Natural killer cell (primary cell): ENCODE measurements around the gene FTCDNL1. TPM values are rescaled to one million over a fixed set of nuclear protein-coding genes. Genes with fewer than 3 reads are reported as not detected.

Experiments
- ATAC-seq, 3 donors: fragments of 150-1000 bp in 2 of 3; fragments of 200-7000 bp in 1 of 3; cut with Tn5 transposase; 1 replicate in 1 of 3; 2 replicates in 2 of 3; pipeline ENCODE4 v1.10.0; 2021; ENCODE audit warnings: mild to moderate bottlenecking in 2 of 3, moderate library complexity in 2 of 3
- DNase-seq, 2 donors: peaks; one replicate each; pipeline versions ENCODE4 v3.0.0 to v3.0.0-alpha.2; 2013 to 2021; ENCODE audit warnings: mixed read lengths in 1 of 2
- H3K27ac ChIP-seq: one replicate; pipeline ENCODE4 v1.5.1; 2013; ENCODE audit warnings: mild to moderate bottlenecking, low read length
- H3K27me3 ChIP-seq: one replicate; pipeline ENCODE4 v1.6.1; 2013; ENCODE audit warnings: low read length; ENCODE audit not compliant: control insufficient read depth, insufficient read depth
- H3K36me3 ChIP-seq: one replicate; pipeline ENCODE4 v1.6.1; 2013; ENCODE audit warnings: low read length; ENCODE audit not compliant: control insufficient read depth, insufficient read depth
- H3K4me1 ChIP-seq: one replicate; pipeline ENCODE4 v1.6.1; 2013; ENCODE audit warnings: low read length; ENCODE audit not compliant: control insufficient read depth, insufficient read depth
- H3K4me3 ChIP-seq: one replicate; pipeline ENCODE4 v1.5.1; 2013; ENCODE audit warnings: low read length
- H3K9me3 ChIP-seq: one replicate; pipeline ENCODE4 v1.6.1; 2013; ENCODE audit warnings: low read length; ENCODE audit not compliant: control insufficient read depth, insufficient read depth
- H3K27ac Mint-ChIP-seq, 2 donors: one replicate each; pipeline ENCODE4 v1.8.0; 2022; ENCODE audit warnings: mild to moderate bottlenecking in 2 of 2, mixed read lengths in 2 of 2, moderate library complexity in 1 of 2
- H3K27me3 Mint-ChIP-seq, 2 donors: one replicate each; pipeline ENCODE4 v1.8.0; 2022; ENCODE audit warnings: low read depth in 2 of 2, mixed read lengths in 2 of 2
- H3K36me3 Mint-ChIP-seq: one replicate; pipeline ENCODE4 v1.8.0; 2022; ENCODE audit warnings: mixed read lengths
- H3K4me1 Mint-ChIP-seq, 2 donors: one replicate each; pipeline ENCODE4 v1.8.0; 2022; ENCODE audit warnings: mixed read lengths in 2 of 2
- H3K4me3 Mint-ChIP-seq: one replicate; pipeline ENCODE4 v1.8.0; 2022; ENCODE audit warnings: mild to moderate bottlenecking, moderate library complexity, mixed read lengths
- H3K9me3 Mint-ChIP-seq, 2 donors: one replicate each; pipeline ENCODE4 v1.8.0; 2022; ENCODE audit warnings: mixed read lengths in 2 of 2
- CTCF ChIP-seq: fragments of 200-600 bp; IDR thresholded peaks from one replicate; pipeline ENCODE4 v1.8.0; 2022; ENCODE audit warnings: antibody characterized with exemption
- WGBS: methylation state at CpG from one replicate; pipeline ENCODE4 v1.1.7; 2013; ENCODE audit warnings: missing lambda C conversion rate; ENCODE audit not compliant: insufficient coverage; 5-methylcytosine and 5-hydroxymethylcytosine counted together
- intact Hi-C: fragments of 100-400 bp; cut with micrococcal nuclease; formaldehyde crosslinking; loops from one replicate; pipeline ENCODE4 v1.14.2; 2022
- total RNA-seq, 4 donors: library from RNA; stranded (reverse); fragments of 120-200 nt in 1 of 4; gene quantifications; one replicate each; pipeline versions ENCODE4 v1.2.3 to v1.2.4, GENCODE V29; 2013 to 2022

Gene FTCDNL1
- total RNA-seq, 3 donors from 2014 or later (not counting 1 experiment from before 2014, with no cell fraction given): 0.52 to 0.95 TPM; not detected in 1

- Mint-ChIP-seq H3K36me3 (no peaks in the 10 kb centered on the region), H3K9me3 (no peaks in the 10 kb centered on the region), H3K4me1 (no peaks in the 10 kb centered on the region)
Observed at GRCh38 chr2:199806179-199806578, 44.8 kb downstream of the FTCDNL1 start.

GRCh38 chr2:199804831-199805230, 46.2 kb downstream of the FTCDNL1 start:
- no peaks in the 10 kb centered on the region for H3K4me1 Mint-ChIP-seq
- DNase-seq (no peak), ATAC-seq (no peak)
- Histone ChIP-seq H3K27me3 (no peaks in the 10 kb centered on the region), H3K4me3 (no peak overlapping the region), H3K36me3 (no peaks in the 10 kb centered on the region), H3K27ac (no peak overlapping the region), H3K4me1 (no peaks in the 10 kb centered on the region), H3K9me3 (no peaks in the 10 kb centered on the region)
- 50% methylated on average over 1 of the region's 1 CpG for WGBS
- no peak for TF ChIP-seq CTCF
- intact Hi-C loops: no loop called here
- no peaks in the 10 kb centered on the region for H3K9me3 Mint-ChIP-seq
- no peaks in the 10 kb centered on the region for H3K27me3 Mint-ChIP-seq
- no peak overlapping the region for H3K4me3 Mint-ChIP-seq
- H3K36me3 Mint-ChIP-seq: no peaks in the 10 kb centered on the region
- no peak overlapping the region for H3K27ac Mint-ChIP-seq

More at GRCh38 chr2:199806179-199806578, 44.8 kb downstream of the FTCDNL1 start:
- Histone ChIP-seq H3K27ac (no peak overlapping the region), H3K27me3 (no peaks in the 10 kb centered on the region), H3K36me3 (no peaks in the 10 kb centered on the region), H3K4me1 (no peaks in the 10 kb centered on the region), H3K9me3 (no peaks in the 10 kb centered on the region), H3K4me3 (no peak overlapping the region)
- peaks cover 0 to 6% of the 10 kb centered on the region in 2 donors for H3K27me3 Mint-ChIP-seq
- DNase-seq: no peak
- no peak overlapping the region for H3K4me3 Mint-ChIP-seq
- H3K27ac Mint-ChIP-seq: no peak overlapping the region
- intact Hi-C loops: no loop called here
- WGBS: 95% methylated on average over 7 of the region's 7 CpGs
- TF ChIP-seq CTCF: no peak
- no peak for ATAC-seq

- Histone ChIP-seq H3K27me3 (no peaks in the 10 kb centered on the region), H3K4me1 (no peaks in the 10 kb centered on the region), H3K27ac (no peak overlapping the region), H3K4me3 (no peak overlapping the region), H3K36me3 (no peaks in the 10 kb centered on the region), H3K9me3 (no peaks in the 10 kb centered on the region)
- H3K9me3 Mint-ChIP-seq: no peaks in the 10 kb centered on the region
- no peak overlapping the region for H3K27ac Mint-ChIP-seq
- H3K36me3 Mint-ChIP-seq: no peaks in the 10 kb centered on the region
- TF ChIP-seq CTCF: no peak
- H3K4me1 Mint-ChIP-seq: no peaks in the 10 kb centered on the region
- H3K4me3 Mint-ChIP-seq: no peak overlapping the region
- peaks cover 4 to 16% of the 10 kb centered on the region in 2 donors for H3K27me3 Mint-ChIP-seq
- intact Hi-C loops: no loop called here
- 47% methylated on average over 8 of the region's 10 CpGs for WGBS
- DNase-seq: no peak
- no peak for ATAC-seq
Observed at GRCh38 chr2:199798831-199799580, 52.0 kb downstream of the FTCDNL1 start.
